HFFc6 (cell line): ENCODE data around the gene NAV3. TPM values are rescaled to one million over a fixed set of nuclear protein-coding genes. Genes with fewer than 3 reads are reported as not detected.

Experiments
- DNase-seq: peaks from one replicate; pipeline ENCODE4 v3.0.0-alpha.2; 2018
- H3K27ac Mint-ChIP-seq: 2 replicates; pipeline ENCODE4 v1.8.0; 2020; ENCODE audit warnings: mild to moderate bottlenecking, mixed read lengths
- H3K27me3 Mint-ChIP-seq: 2 replicates; pipeline ENCODE4 v1.8.0; 2021; ENCODE audit warnings: mild to moderate bottlenecking, moderate library complexity, mixed read lengths; ENCODE audit not compliant: insufficient read depth
- H3K36me3 Mint-ChIP-seq: 2 replicates; pipeline ENCODE4 v1.8.0; 2021; ENCODE audit warnings: low read depth, mixed read lengths
- H3K4me1 Mint-ChIP-seq: 2 replicates; pipeline ENCODE4 v1.8.0; 2020; ENCODE audit warnings: low read depth, mixed read lengths
- H3K4me3 Mint-ChIP-seq: 2 replicates; pipeline ENCODE4 v1.8.0; 2020; ENCODE audit warnings: mild to moderate bottlenecking, moderate library complexity, mixed read lengths
- H3K9me3 Mint-ChIP-seq: 2 replicates; pipeline ENCODE4 v1.8.0; 2020; ENCODE audit warnings: mild to moderate bottlenecking, mixed read lengths
- CTCF ChIP-seq: fragments of 200-600 bp; sonication (generic); IDR thresholded peaks from 2 replicates; pipeline ENCODE4 v1.5.0; 2021; ENCODE audit warnings: antibody characterized with exemption, mild to moderate bottlenecking
- total RNA-seq, 6 experiments: library from RNA; stranded (reverse); fragmentation: NEBNext Ultra II Directional; extraction: Animal tissue kit (Norgen Biotek cat#: 25700); gene quantifications; 2 replicates in 1 of 6; 3 replicates in 5 of 6; pipeline ENCODE4 v1.2.3, GENCODE V29; 2021

NAV3 gene
- total RNA-seq, 6 experiments from 2014 or later: 86.7 to 142 (median 107) TPM

- Mint-ChIP-seq H3K27me3 (no peaks in the 10 kb centered on the region; the same call in 1 of the 2 replicates), H3K27ac (peak overlapping the region; percentile 4; the same call in 1 of the 2 replicates), H3K4me3 (no peak overlapping the region), H3K9me3 (peaks cover 4% of the 10 kb centered on the region; the same call in 1 of the 2 replicates), H3K4me1 (peaks cover 56% of the 10 kb centered on the region), H3K36me3 (peaks cover 54% of the 10 kb centered on the region)
- DNase-seq: no peak
- TF ChIP-seq CTCF: no peak
These were observed 162.1 kb downstream of the NAV3 start for GRCh38 chr12:77992760-77993159.

GRCh38 chr12:77993658-77994057, 163.0 kb downstream of the NAV3 start:
- TF ChIP-seq CTCF: no peak
- Mint-ChIP-seq H3K4me3 (no peak overlapping the region), H3K36me3 (peaks cover 50% of the 10 kb centered on the region), H3K27ac (no peak overlapping the region), H3K4me1 (peaks cover 61% of the 10 kb centered on the region), H3K9me3 (peaks cover 4% of the 10 kb centered on the region; the same call in 1 of the 2 replicates), H3K27me3 (no peaks in the 10 kb centered on the region; the same call in 1 of the 2 replicates)
- no peak for DNase-seq

- peaks cover 56% of the 10 kb centered on the region for H3K4me1 Mint-ChIP-seq
- no peak for TF ChIP-seq CTCF
- H3K4me3 Mint-ChIP-seq: no peak overlapping the region
- no peaks in the 10 kb centered on the region; the same call in 1 of the 2 replicates for H3K27me3 Mint-ChIP-seq
- no peaks in the 10 kb centered on the region for H3K9me3 Mint-ChIP-seq
- peak overlapping the region; percentile 29; the same call in 1 of the 2 replicates for H3K27ac Mint-ChIP-seq
- peak; percentile 83 for DNase-seq
- peaks cover 47% of the 10 kb centered on the region for H3K36me3 Mint-ChIP-seq
These were observed 164.9 kb downstream of the NAV3 start for GRCh38 chr12:77995436-77996167.

GRCh38 chr12:77996670-77997069, 166.0 kb downstream of the NAV3 start:
- DNase-seq: no peak
- Mint-ChIP-seq H3K9me3 (no peaks in the 10 kb centered on the region), H3K4me3 (no peak overlapping the region), H3K4me1 (peaks cover 56% of the 10 kb centered on the region), H3K36me3 (peaks cover 41% of the 10 kb centered on the region), H3K27ac (no peak overlapping the region), H3K27me3 (no peaks in the 10 kb centered on the region; the same call in 1 of the 2 replicates)
- peak; percentile 30 for TF ChIP-seq CTCF

- Mint-ChIP-seq H3K36me3 (peaks cover 37% of the 10 kb centered on the region), H3K4me3 (no peak overlapping the region), H3K4me1 (peaks cover 48% of the 10 kb centered on the region), H3K27ac (no peak overlapping the region), H3K9me3 (no peaks in the 10 kb centered on the region), H3K27me3 (no peaks in the 10 kb centered on the region; the same call in 1 of the 2 replicates)
- TF ChIP-seq CTCF: no peak
- DNase-seq: no peak
These were observed 167.6 kb downstream of the NAV3 start for GRCh38 chr12:77998236-77998786.
